NT2/D1 (cell line): ENCODE measurements around the gene SBF2.
"Not testable (repeated sequence)": the region's sequence is repeated elsewhere in the genome, so short reads cannot be mapped to it uniquely, and the experiment has no call there.

Experiments used
- DNase-seq: peaks from one replicate; pipeline ENCODE4 v3.0.0-alpha.2; 2011; ENCODE audit warnings: low read depth, low spot score
- H3K27me3 ChIP-seq: 2 replicates; pipeline ENCODE4 v1.6.0; 2011; ENCODE audit warnings: mild to moderate bottlenecking; ENCODE audit not compliant: insufficient read length, insufficient read depth
- H3K36me3 ChIP-seq: 2 replicates; pipeline ENCODE4 v1.6.1; 2011; ENCODE audit warnings: mild to moderate bottlenecking, low read length, mixed read lengths; ENCODE audit not compliant: insufficient read depth, insufficient read length
- H3K4me1 ChIP-seq: 2 replicates; pipeline ENCODE4 v1.5.1; 2011; ENCODE audit not compliant: insufficient read depth, insufficient read length
- H3K4me3 ChIP-seq: 2 replicates; pipeline ENCODE4 v1.5.1; 2011; ENCODE audit warnings: low read depth; ENCODE audit not compliant: insufficient read length
- H3K9ac ChIP-seq: 2 replicates; pipeline ENCODE4 v1.6.0; 2011; ENCODE audit warnings: low read depth; ENCODE audit not compliant: insufficient read length
- H3K9me3 ChIP-seq: 2 replicates; pipeline ENCODE4 v1.5.1; 2011; ENCODE audit warnings: mild to moderate bottlenecking, low read length; ENCODE audit not compliant: insufficient read depth
- SUZ12 ChIP-seq: IDR thresholded peaks from 2 replicates; pipeline ENCODE4 v1.6.1; 2011; ENCODE audit not compliant: insufficient read length, insufficient read depth; ENCODE audit errors: extremely low read depth
- YY1 ChIP-seq: IDR thresholded peaks from 2 replicates; pipeline ENCODE4 v1.6.1; 2011; ENCODE audit not compliant: insufficient read length, insufficient read depth
- ZNF274 ChIP-seq: IDR thresholded peaks from 2 replicates; pipeline ENCODE4 v1.6.1; 2011; ENCODE audit warnings: mild to moderate bottlenecking, low read depth, low read length

Gene SBF2

DNA sequence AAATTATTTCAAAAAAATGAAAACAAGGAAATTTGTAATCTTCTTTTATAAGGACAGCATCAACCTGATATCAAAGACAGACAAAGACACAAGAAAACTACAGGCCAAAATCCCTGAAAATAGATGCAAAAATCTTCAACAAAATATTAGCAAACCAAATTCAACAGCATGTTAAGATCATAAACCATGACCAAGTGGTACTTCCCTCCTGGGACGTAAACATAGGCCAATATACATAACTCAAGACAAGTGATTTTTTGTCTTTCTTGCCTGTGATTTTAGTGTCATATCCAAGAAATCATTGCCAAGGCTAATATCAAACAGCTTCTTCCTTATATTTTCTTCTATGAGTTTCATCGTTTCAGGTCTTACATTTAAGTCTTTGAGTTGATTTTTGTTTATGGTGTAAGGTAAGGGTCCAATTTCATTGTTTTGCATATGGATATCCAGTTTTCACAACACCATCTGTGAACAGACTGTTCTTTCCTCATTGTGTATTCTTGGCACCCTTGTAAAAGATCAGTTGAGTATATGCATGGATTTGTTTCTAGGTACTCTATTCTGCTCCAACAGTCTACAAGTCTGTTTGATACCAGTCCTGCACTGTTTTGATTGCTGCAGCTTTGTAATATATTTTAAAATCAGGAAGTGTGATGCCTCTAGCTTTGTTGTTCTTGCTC is 50.0 kb downstream of the SBF2 start:
- Histone ChIP-seq H3K9me3 (peaks cover 9% of the 10 kb centered on the region), H3K4me1 (no peaks in the 10 kb centered on the region), H3K4me3 (no peak overlapping the region), H3K27me3 (no peaks in the 10 kb centered on the region), H3K36me3 (no peaks in the 10 kb centered on the region), H3K9ac (no peak overlapping the region)
- no peak for DNase-seq
- TF ChIP-seq SUZ12 (no peak), YY1 (no peak), ZNF274 (no peak)

DNA sequence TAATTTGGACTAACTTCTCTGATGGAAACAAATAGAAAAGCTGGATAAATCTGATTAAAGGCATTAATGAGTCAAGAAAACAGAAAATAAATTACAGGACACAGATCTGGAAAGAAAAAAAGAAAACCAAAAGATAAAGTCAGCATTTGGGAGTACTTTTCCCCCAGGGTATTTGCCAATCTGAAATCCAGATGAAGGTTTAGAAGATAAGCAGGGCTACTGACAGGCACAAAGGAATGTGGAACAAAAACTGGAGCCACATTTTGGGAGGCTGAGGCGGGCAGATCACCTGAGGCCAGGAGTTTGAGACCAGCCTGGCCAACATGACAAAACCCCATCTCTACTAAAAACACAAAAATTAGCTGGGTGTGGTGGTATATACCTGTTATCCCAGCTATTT is 57.2 kb downstream of the SBF2 start:
- Histone ChIP-seq H3K4me1 (no peaks in the 10 kb centered on the region), H3K9me3 (peaks cover 19% of the 10 kb centered on the region), H3K27me3 (no peaks in the 10 kb centered on the region), H3K9ac (no peak overlapping the region), H3K4me3 (no peak overlapping the region), H3K36me3 (no peaks in the 10 kb centered on the region)
- TF ChIP-seq YY1 (no peak), SUZ12 (no peak), ZNF274 (no peak)
- no peak for DNase-seq

DNA sequence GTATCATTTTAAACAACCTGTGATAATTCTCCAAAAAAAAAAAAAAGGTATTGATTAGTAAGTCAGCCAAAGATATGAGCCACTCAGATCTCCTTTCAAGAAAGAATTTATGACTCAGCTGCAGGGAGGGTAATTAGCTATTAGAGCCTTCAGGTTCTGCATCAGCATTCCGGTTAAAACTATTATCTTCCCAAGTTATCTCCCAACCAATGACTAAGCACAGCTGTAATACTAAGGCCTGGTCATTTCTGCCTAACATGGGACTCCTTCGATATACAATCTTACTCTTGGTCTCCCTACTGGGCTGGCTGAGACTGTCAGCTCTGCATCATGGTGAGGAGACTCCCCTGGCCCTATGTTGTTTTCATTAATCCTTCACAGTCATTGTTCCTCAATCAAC is 60.4 kb downstream of the SBF2 start:
- Histone ChIP-seq H3K4me1 (no peaks in the 10 kb centered on the region), H3K36me3 (no peaks in the 10 kb centered on the region), H3K9ac (no peak overlapping the region), H3K9me3 (peaks cover 21% of the 10 kb centered on the region), H3K4me3 (no peak overlapping the region), H3K27me3 (no peaks in the 10 kb centered on the region)
- no peak for DNase-seq
- TF ChIP-seq SUZ12, result no peak
- no peak for TF ChIP-seq ZNF274
- no peak for TF ChIP-seq YY1

DNA sequence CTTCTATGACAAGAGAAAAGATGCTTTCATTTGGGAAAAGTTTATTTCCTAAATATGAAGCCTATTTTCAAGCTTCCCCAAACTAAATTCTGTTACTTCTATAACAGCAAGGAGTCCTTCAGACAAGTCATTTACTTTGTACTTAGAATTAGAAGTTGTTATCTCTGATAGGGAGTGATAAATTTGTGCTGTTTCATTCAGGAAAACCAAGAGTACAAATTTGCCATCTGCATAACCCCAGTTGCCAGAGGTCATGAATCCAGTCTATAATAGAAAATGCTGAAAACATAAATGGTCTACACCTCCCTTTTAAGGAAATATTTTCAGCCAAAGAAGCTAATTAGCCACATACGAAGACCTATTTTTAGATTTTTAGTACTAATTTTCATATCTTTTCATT is 61.3 kb downstream of the SBF2 start:
- H3K4me3 ChIP-seq, result no peak overlapping the region
- no peaks in the 10 kb centered on the region for H3K4me1 ChIP-seq
- peaks cover 21% of the 10 kb centered on the region for H3K9me3 ChIP-seq
- no peak for DNase-seq
- H3K27me3 ChIP-seq, result no peaks in the 10 kb centered on the region
- H3K36me3 ChIP-seq, result no peaks in the 10 kb centered on the region
- no peak overlapping the region for H3K9ac ChIP-seq
- TF ChIP-seq YY1, result no peak
- no peak for TF ChIP-seq ZNF274
- no peak for TF ChIP-seq SUZ12

DNA sequence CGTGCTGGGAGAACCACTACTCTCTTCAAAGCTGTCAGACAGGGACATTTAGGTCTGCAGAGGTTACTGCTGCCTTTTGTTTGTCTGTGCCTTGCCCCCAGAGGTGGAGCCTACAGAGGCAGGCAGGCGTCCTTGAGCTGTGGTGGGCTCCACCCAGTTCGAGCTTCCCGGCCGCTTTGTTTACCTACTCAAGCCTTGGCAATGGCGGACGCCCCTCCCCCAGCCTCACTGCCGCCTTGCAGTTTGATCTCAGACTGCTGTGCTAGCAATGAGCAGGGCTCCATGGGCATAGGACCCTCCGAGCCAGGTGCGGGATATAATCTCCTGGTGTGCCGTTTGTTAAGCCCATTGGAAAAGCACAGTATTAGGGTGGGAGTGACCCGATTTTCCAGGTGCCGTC is 62.2 kb downstream of the SBF2 start:
- H3K36me3 ChIP-seq, H3K27me3 ChIP-seq, H3K4me3 ChIP-seq, DNase-seq, H3K4me1 ChIP-seq, H3K9ac ChIP-seq: not testable (repeated sequence)
- H3K9me3 ChIP-seq, result peaks cover 21% of the 10 kb centered on the region

DNA sequence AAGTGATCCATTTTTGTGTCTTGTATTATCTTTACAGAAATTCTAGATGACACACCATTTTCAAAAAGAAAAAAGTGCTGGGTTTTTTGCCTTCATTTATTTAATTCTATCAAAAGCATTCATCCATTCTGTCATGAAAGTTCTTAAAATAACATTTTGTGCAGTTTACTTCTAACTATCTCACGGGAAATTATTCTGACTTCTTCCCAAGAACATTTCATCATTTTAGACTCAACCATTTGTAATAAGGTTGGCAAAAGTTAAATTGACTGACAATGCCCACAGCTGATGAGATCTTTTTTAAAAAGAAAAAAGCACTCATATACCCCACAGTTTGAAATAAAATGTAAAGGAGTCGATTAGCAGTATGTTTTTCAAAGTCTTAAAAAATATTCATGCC is 68.5 kb downstream of the SBF2 start:
- Histone ChIP-seq H3K9me3 (no peaks in the 10 kb centered on the region), H3K9ac (no peak overlapping the region), H3K36me3 (no peaks in the 10 kb centered on the region), H3K4me3 (no peak overlapping the region), H3K4me1 (no peaks in the 10 kb centered on the region), H3K27me3 (no peaks in the 10 kb centered on the region)
- TF ChIP-seq ZNF274, result no peak
- TF ChIP-seq YY1, result no peak
- TF ChIP-seq SUZ12, result no peak
- no peak for DNase-seq

DNA sequence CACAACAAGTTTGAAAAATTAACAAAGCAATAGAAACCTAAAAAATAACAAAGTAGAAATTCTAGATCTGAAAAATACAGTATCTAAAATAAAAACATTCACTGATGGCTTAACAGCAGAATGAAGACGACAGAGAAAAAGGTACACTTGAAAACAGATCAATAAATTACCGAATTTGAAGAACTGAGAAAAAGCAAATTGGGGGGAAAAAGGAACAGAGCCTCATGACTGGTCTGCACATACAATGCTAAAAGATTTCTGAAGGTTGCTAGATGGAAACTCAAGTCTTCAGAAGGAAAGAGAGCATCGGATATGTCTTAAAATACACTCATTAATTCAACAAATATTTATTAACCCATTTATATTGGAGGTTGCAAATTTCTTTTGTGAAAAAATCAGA is 71.6 kb downstream of the SBF2 start:
- peaks cover 14% of the 10 kb centered on the region; the same call in 1 of the 2 replicates for H3K9me3 ChIP-seq
- TF ChIP-seq YY1, result no peak
- no peak for TF ChIP-seq SUZ12
- no peak for TF ChIP-seq ZNF274
- H3K36me3 ChIP-seq, result no peaks in the 10 kb centered on the region
- no peaks in the 10 kb centered on the region for H3K4me1 ChIP-seq
- no peak overlapping the region for H3K4me3 ChIP-seq
- DNase-seq, result no peak
- H3K27me3 ChIP-seq, result no peaks in the 10 kb centered on the region
- no peak overlapping the region for H3K9ac ChIP-seq

DNA sequence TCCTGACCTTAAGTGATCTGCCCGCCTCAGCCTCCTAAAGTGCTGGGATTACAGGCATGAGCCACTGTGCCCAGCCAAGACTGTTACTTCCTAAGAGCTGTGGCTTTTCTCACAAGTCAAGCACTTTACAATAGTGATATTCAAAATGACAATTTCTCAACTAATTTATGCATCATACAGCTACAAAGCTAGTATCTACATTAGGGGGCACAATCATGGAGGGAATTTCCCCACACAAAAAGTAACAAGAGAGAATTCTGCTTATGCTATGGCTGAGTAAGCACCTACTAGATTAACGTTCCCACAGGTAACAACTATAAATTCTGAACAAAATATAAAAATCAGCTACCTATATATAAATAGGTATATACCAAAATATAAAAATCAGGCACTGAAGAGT is 72.7 kb downstream of the SBF2 start:
- DNase-seq, result no peak
- Histone ChIP-seq H3K9me3 (peaks cover 18% of the 10 kb centered on the region; the same call in 1 of the 2 replicates), H3K27me3 (no peaks in the 10 kb centered on the region), H3K4me1 (no peaks in the 10 kb centered on the region), H3K9ac (no peak overlapping the region), H3K4me3 (no peak overlapping the region), H3K36me3 (no peaks in the 10 kb centered on the region)
- no peak for TF ChIP-seq YY1
- no peak for TF ChIP-seq ZNF274
- no peak for TF ChIP-seq SUZ12
